GM21529 (cell line): ENCODE results near the gene CTSL.

Source experiments
- ATAC-seq: cut with Tn5 transposase; IDR thresholded peaks from one replicate; pipeline ENCODE4 v1.9.1; 2021; ENCODE audit not compliant: unreplicated experiment

The CTSL gene

DNA sequence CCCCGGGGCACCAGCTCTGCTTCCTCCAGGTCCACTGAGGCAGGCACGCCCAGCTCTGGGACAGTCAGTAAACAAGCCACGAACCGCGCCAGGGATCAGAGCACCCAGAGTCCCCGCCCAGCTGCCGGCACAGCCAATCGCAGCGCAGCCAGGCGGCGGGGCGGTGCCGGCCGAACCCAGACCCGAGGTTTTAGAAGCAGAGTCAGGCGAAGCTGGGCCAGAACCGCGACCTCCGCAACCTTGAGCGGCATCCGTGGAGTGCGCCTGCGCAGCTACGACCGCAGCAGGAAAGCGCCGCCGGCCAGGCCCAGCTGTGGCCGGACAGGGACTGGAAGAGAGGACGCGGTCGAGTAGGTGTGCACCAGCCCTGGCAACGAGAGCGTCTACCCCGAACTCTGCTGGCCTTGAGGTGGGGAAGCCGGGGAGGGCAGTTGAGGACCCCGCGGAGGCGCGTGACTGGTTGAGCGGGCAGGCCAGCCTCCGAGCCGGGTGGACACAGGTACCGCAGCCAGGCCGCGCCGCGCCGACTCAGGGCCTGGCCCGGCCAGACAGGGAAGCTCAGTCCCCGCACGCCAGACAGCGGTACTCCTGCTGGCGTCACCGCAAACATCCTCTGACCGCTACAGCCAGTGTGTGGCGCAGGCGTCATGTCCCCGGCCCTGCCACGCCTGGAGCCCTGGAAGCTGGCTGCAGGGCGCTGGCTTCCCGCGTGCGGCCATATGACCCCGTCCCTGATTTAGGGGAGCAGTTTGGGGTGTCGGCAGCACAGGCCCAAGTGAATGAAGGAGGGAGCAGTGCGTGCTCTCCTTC lies at the start of gene CTSL:
Gene CTSL (plus strand): TSS at position 220 of the 810 bp plus-strand sequence. CDS start 1,485 bp downstream, outside the sequence.
- no peak for ATAC-seq

DNA sequence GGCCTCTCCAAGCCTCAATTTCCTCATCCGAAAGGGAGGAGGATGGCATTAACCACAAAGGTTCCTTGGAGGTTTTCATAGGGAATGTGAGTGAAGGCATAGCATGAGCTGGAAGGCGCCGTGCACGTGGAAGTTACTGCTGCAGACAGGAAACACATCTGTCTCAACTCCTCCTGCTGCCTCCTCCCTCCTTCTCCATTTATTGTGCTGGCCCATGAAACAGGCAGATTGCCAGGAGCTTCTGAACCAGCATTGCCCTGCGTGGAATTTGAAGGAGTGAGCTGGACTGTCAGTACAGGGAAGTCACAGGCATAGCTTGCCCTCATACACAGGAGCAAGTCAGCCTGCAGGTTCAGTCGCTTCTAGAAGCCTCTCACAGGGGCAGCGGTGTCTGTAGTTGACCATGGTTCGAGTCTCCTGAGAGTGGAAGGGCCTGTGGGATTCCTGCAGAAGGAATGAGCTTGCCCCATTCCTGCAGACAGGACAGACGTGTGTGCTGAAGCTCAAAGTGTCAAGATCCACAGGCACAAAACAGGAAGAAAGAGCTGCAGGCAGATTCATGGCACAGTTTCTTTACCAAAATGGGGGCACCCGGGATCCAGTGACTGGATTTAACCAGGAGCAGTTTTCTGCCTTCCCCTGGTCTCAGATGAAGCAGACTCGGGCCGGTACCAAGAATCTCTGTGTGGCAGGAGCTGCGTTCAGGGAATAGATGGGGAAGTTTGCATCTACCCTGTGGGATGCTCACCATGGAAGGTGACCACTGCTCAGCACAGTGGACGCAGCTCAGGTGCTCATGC lies 48.7 kb upstream of the CTSL start:
- ATAC-seq, result no peak

DNA sequence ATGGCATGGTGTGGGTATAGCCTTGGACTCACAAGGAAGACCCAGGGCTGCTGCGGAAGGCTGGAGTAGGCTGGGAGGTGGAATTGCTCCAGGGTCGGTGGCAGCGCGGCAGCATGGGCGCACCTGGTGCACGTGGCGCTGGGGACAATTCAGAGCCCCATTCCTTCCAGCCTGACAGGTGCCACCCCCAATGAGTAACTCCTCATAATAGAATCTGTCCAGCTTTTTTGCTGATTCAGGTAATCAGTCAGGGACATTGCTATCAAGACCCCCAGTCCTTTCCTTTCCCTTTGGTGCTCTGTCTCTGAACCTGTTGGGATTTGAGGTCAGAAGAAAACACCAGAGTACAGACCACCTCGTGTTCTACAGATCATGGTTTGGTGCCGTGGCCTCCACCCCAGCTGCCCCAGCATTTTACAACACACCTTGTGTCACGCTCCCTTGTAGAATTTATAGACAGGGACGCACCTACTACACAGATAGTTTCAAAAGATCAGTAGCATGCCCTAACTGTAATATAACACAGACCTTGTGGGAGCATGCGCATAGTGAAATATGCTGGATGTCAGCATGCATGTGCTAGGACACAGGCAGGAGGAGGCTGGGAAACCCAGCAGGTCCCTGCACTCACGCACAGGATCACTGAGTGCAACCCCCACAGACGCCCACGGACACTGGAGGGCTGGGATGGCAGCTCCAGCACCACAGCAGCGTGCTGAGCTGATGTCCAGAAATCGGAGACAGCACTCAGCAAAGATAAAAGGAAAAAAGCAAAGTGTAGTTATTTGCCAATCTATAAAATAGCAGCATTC lies 47.9 kb upstream of the CTSL start:
- no peak for ATAC-seq

DNA sequence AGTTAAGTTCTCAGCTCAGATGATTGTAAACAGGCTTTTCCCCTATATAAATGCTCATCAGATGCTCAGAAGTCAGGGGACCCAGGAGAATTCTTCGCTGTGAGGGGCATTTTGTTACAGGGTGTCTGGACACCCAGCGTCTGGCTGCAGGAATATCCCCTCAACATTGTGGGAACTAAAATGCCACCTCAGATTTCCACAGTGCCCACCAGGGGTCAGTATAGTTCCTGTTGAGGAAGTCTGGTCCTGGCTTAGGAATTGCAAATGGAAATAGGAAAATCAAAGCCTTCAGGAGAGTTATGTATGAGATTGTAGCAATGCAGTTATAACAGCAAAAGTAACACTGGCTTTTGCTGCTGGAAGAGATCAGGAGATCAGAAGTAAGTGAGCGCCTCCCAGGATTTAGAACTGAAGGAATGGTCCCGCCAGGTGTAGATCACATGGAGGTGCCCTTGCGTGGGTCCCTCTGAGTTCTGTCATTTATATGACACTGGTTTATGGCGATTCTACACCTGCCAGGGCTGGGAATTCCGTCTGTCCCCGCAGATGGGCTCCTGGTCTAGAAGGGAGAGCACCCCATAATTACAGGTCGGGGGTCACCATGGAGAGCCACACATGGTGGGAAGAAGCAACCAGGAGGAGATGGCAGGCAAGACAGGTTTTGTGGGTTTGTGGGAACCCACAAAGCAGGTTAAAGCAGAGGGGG lies 47.1 kb upstream of the CTSL start:
- no peak for ATAC-seq

DNA sequence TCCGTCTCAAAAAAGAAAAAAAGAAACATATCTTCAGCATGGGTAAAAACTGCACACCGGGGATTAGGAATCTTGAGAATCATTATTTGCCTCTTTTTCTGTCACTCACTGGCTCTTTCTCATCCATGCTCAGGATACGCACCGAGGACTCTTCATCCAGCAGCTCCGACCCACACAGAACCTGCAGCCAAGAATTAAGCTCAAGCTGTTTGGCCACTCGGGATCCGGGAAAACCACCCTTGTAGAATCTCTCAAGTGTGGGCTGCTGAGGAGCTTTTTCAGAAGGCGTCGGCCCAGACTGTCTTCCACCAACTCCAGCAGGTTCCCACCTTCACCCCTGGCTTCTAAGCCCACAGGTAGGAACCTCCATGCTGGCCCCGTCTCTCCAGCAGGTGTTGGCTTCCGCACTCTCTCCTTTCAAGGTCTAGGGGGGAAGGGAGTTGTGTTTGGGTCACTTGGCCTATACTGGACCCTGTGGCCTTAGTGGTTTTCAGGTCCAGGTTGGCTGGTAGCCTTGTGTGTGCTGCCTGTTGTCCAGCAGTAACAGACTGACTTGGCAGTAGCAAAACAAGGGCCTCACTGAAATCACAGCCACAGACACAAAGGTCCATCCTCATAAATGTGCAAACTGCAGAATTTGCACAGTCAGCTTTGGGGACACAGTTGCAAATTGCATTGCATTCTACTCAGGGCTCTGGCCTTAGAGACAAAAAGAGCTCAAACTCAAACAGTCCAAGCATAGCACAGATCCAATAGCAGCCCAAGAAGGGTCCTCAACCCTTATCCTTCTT lies 44.5 kb upstream of the CTSL start:
- no peak for ATAC-seq

DNA sequence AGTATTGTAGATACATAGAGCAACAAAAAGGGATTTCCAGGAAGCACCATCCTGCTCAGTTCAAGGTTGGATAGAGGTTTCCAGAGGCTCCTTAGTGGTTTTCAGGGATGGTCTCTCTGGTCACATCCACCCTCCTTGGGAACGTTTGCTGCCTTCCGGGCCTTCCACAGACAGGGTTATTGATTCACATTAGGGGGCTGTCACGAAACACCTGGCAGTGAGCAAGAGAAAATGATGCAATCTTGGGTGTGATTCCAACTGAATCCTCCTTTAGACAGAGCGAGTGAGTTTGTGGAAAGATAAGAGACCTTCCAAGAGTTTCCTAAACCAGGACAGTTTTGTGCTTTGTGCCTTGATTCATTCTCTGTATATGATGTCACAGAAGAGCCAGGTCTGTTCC lies 43.8 kb upstream of the CTSL start:
- ATAC-seq, result no peak

DNA sequence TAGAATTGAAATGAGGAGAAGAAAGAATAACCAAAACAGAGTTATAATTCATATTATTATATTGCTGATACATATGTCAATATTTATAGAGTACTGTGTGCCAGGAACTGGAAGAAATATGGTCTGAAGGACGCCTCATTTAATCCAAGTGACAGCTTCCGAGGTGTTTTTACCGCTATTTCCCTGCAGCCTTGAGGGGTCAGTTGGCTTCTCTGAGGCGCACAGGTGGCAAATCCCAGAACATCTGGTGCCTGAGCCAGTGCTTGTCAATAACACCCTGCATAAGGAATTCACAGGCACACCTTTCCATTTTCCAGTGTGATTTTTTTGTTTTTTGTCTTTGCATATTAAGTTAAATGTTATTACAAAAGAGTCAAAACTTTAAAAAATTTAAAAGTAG lies 43.3 kb upstream of the CTSL start:
- no peak for ATAC-seq

DNA sequence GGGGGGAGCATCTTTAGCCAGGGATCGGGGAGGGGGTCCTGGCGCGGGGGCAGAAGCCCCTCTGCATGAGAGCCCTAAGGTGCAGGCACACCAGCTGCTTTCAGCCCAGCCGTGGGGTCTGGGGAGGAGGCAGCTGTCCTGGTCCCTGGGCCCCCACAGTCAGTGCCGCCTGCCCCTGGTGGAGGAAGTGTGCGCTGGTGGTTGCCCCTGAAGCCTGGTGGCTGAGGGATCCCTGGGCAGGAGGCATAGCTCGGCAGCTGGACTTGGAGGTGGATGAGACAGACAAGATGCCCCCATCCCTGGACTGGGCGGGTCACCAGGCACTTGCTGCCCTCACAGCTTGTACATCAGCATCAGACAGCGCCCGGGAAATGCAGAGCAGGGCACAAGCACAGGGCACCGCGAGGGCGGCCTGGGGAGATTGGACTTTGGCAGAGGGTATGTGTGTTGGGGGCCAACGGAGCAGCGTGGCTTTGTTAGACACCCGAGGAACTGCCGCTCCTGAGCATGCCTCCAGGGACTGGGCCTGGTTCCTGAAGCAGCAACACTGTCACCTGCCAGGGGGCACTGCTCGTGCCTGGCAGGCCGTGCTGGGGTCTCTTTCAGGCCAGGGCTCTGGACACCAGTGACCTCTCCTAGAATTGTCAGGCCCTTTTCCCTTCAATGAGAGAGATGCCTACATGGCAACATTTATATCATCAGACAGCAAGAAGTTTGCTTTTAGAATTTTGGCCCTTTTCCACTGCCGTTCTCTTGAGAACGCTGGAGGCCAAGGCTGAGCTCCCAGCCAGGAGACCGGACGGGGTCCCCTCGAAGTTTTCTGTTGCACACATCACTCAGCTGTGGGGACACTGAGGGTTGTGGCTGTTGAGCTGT lies 41.9 kb upstream of the CTSL start:
- no peak for ATAC-seq

DNA sequence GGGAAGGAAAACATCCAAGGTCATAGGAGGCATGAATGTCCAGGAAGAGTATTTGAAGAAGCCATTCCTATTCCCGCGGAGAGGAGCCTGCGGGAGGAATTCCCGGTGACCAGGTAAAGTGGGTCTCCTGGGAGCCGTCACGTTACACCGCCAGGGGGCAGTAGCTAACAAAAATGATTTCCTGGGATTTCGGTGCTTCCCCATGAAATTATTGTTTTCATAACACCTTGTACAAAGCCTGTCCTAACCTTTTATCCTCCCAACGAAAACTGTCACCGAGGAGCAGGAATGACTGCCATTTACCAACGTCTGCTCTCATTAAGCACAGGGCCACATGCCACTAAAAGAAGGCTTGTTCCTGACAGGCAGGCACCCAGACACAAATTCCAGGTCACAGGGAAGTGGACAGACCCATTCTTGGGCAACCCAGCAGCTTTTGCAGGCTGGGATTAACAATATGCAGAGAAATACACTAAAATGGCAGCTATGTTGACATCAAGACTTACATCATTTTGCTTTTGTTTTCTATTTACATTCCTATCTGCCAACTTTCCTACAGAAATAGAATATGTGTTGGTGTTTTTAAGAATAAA lies 41.2 kb upstream of the CTSL start:
- ATAC-seq, result no peak

DNA sequence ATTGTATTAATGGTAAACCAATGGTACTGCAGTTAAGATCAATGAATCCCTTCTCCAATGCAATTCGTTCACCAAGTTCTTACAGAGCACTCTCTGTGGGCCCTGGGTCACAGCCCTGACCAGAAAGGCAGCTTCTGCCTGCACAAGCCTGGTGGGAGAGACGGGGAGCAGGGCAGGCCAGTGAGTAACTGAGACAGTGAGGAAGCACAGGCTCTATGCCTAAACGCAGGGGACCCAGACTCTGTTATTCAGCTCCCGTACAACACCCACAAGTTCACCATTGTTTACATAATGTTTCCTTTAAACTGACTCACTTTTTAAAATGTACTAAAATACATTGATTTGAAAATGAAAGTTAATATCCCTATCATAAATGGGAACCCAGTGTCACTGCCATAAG lies 40.5 kb upstream of the CTSL start:
- no peak for ATAC-seq

DNA sequence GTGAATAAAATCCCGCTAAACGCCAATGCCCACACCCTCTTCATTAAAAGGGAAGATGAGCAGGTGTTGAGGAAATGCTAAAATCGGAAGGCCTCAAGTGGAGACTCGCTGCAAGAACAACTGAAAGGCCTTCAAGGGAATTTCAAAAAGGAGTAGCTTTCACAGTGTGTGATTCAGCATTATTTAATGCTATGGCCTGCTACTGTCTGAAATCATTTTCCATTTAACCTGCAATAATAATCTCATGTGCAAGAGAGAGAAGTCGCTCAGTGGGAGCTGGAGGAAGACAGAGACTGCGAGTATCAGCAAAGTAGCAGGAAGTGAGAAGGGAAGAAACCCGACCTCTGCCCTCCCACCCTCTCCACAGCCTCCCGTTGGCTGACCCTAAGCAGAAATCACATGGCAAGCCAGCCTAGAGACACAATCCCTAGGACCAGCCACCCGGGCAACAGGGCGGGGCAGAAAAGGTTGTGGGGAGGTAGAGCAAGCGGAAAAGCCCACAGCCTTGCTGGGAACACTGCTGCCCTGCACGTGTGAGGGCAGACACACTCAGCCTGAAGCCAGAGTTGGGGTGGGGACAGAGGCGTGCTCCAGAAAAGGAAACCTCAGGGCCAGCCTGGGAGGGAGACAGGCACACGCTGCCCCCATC lies 39.9 kb upstream of the CTSL start:
- ATAC-seq, result no peak

DNA sequence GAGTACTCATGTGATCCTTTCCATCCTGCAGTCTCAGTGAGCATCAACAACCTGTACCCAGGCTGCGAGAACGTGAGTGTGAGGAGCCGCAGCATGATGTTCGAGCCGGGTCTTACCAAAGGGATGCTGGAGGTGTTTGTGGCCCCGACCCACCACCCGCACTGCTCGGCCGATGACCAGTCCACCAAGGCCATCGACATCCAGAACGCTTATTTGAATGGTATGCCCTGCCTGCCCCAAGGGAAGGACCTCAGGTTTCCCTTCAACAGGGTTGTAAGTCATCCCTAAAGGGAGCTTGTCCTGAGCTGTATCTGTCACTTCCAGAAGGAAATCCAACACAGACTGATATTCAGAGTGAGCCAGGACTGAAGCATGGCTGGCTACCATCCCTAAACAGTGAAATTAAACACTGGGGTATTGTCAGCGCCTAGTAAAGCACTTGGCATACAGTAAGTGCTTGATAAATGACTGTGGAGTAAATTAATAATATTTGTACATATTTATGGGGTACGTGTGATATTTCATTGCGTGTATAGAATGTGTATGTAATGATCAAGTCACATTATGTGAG lies 39.3 kb upstream of the CTSL start:
- no peak for ATAC-seq

DNA sequence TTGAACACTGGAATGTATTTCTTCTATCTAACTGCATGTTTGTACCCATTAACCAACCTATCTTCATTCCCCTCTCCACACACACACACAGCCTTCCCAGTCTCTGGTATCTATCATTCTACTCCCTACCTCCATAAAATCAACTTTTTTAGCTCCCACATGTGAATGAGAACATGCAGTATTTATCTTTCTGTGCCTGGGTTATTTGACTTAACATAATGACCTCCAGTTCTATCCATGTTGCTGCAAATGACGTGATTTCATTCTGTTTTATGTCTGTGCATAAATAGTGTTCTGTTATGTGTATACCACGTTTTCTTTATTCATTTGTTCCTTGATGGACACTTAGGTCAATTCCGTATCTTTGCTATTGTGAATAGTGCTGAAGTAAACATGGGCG lies 38.7 kb upstream of the CTSL start:
- no peak for ATAC-seq

DNA sequence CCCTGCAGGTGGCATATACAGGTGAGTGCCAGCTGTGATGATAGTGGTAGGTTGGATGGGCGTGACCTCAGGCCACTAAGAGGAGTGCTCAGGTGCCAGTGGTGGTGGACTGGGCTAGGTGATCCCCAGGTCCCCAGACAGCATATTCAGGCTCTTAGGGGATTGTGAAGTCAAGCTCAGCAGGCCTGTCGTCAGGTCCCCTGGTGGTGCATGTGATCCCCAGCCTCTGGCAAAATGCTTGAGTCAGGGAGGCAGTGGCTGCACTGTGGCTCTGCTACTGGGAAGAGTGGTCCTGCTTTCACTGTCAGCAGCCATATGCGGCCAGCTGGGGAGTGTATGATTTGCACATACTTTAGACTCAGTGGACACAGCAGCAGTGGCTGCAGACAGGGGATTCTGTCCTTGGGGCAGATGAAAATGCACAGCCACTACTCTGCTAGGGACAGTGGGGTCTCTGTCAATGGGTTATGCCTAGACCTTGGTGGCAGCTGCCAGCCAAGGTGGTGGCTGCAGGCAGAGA lies 31.6 kb upstream of the CTSL start:
- no peak for ATAC-seq

DNA sequence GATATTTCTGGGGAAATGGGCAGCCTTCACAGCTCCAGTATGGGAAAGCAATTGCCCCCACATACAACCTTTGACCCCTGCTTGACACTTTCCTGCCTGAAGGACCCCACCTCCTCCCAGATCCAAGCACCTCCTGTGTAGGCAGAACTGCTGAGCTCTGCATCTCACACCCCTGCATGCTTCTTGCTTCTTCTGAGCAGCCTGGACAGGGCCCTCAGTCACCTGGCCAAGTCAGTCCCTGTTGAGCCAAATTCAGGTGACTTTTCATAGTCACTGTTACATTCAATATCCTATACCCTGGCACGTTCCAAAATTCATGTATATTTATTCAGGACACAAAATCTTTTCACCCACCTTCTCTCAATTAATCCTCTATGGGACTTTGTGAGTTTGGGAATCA lies 30.4 kb upstream of the CTSL start:
- ATAC-seq, result no peak

DNA sequence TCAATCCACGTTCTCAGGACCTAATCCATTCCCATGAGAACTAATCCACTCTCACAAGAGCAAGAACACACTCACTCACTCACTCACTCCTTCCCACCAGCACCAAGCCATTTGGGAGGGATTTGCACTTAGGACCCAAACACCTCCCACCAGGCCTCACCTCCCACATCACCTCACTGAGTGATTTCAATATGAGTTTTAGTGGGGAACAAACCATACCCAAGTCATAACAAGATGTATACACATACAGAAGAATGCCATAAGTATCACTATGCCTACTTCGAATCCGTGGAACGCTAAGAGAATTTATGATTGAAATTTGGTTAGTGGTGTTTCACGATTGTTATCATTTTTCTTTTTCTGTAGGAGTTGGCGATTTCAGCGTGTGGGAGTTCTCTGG lies 29.3 kb upstream of the CTSL start:
- no peak for ATAC-seq

DNA sequence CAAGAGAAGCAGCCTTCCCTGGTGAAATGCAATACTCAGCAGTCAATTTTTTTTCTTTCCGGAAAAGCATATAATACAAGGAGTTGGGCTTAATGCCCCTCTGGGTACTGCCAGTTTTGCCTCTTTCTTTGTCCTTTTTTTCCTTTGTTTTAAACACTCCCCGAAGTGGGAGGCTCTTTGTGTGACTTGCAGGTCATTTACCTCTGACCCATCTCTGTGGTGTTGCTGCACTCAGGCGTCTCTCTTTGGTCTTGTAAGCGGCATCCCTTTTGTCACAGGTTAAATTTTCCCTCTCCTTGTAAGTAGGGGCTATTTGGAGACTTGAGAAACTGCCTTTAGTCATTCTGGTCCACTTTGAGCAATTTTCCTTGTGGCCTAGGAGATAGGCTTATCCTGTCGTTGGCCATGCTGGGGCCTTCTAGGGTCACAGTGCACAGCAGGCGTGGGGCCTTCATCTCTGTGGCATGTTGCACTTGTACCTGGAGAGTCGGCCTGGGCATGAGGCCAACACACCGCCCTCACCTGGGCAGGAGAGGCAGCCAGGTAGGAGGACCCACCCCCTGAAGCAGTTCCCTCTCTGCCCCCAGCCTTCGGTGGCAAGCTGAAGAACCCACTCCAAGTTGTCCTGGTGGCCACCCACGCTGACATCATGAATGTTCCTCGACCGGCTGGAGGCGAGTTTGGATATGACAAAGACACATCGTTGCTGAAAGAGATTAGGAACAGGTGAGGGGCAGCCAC lies 27.7 kb upstream of the CTSL start:
- ATAC-seq, result no peak
